ENCODE results near the gene CBR3. TPM values are rescaled to one million over a fixed set of nuclear protein-coding genes. Genes with fewer than 3 reads are reported as not detected.

CBR3 gene
- total and polyA plus RNA-seq, 2 donors (not counting 3 experiments of a cell fraction or from before 2014, with no cell fraction given), result 9.7 to 13.3 TPM

DNA sequence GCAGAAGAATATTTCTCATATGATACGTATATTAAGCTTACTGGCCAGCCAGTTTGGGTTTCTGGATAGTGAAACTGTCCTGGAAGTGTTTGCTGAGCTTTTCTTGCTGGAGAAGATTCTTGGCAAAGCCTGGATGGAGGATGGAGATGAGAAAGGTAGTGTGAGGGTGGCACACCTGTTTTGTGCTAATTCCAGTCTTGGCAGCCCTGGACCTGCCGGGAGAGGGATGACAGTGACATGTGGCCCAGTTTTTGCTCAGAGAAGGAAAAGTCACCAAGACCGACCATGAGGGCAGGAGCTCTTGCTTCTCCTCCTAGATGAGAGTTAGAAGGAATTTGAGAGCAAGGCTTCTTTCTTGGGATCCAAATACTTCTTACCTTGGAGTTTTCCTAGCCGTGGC is 55.9 kb downstream of the CBR3 start:
- H3K27me3 ChIP-seq (ENCODE audit: control insufficient read depth in 2 of 2, insufficient read depth in 2 of 2, low read length in 2 of 2), result no peaks in the 10 kb centered on the region
- H3K9me3 ChIP-seq (replicated peaks; ENCODE audit: control insufficient read depth, insufficient read depth, low read length), result no peaks in the 10 kb centered on the region
- no peak overlapping the region for H3K9ac ChIP-seq (replicated peaks; ENCODE audit: extremely low read depth, insufficient read depth, low read length)
- dilution Hi-C loops (cut with MboI; ENCODE audit: extremely low pct_ligation_motif_present, low sequenced_read_pairs) (no loop called here), intact Hi-C loops (cut with micrococcal nuclease) (no loop called here)
- no peaks in the 10 kb centered on the region for H4K20me1 ChIP-seq (replicated peaks; ENCODE audit: control insufficient read depth, extremely low read depth, insufficient read depth, low read length)
- no peaks in the 10 kb centered on the region for H3K79me2 ChIP-seq (ENCODE audit: control insufficient read depth, insufficient read depth, low read length)
- H3K4me2 ChIP-seq (ENCODE audit: insufficient read depth, low read length), result no peak overlapping the region
- no peaks in the 10 kb centered on the region for H3K4me1 ChIP-seq (ENCODE audit: control insufficient read depth, extremely low read depth, insufficient read depth, low read length)
- no peak for FAIRE-seq
- TF ChIP-seq, protein P1, sequence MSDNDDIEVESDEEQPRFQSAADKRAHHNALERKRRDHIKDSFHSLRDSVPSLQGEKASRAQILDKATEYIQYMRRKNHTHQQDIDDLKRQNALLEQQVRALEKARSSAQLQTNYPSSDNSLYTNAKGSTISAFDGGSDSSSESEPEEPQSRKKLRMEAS (IDR thresholded peaks at IDR 0.05; ENCODE audit: insufficient read depth, insufficient read length), result no peak
- TF ChIP-seq POLR2A (IDR thresholded peaks at IDR 0.05; ENCODE audit: low read depth, low read length) (no peak), CTCF (IDR thresholded peaks at IDR 0.05; ENCODE audit: extremely low read depth in 1 of 2, insufficient read depth in 1 of 2, low read depth in 1 of 2, low read length in 2 of 2) (no peak), POLR2AphosphoS5 (IDR thresholded peaks at IDR 0.05; ENCODE audit: insufficient read depth, low read depth, low read length) (no peak), GATA2 (IDR thresholded peaks at IDR 0.05; ENCODE audit: insufficient read depth, insufficient read length, low read depth, low read length) (no peak), MYC (IDR thresholded peaks at IDR 0.05; ENCODE audit: low read depth, low read length) (no peak), EZH2 (IDR thresholded peaks at IDR 0.05; ENCODE audit: borderline replicate concordance, low read depth, low read length, severe bottlenecking) (no peak), FOS (IDR thresholded peaks at IDR 0.05; ENCODE audit: borderline replicate concordance, insufficient read depth, low read length) (no peak), JUN (IDR thresholded peaks at IDR 0.05; ENCODE audit: borderline replicate concordance, insufficient read depth, insufficient read length, low read depth) (no peak)
- H3K9me1 ChIP-seq (replicated peaks; ENCODE audit: control insufficient read depth, extremely low read depth, insufficient read depth, low read length), result no peaks in the 10 kb centered on the region
- H3K27ac ChIP-seq (ENCODE audit: insufficient read depth, low read depth, low read length), result no peak overlapping the region
- no peak overlapping the region for H3K4me3 ChIP-seq (replicated peaks in 1 of 3; ENCODE audit: insufficient read depth in 1 of 3, low read depth in 1 of 3, low read length in 3 of 3)
- H2AFZ ChIP-seq (ENCODE audit: low read depth, low read length), result no peak overlapping the region
- CTCF ChIA-PET, result interaction anchor here (2.3 kb wide), 1 partner anchor 12 kb away, joined by 6 read pairs; no protein-coding TSS in a partner anchor
- BruUV-seq (replicated peaks), result no TSS peak
- POLR2A ChIA-PET, result no interaction called here
- DNase-seq (ENCODE audit: low read depth, low spot score), result no peak
- H3K36me3 ChIP-seq (ENCODE audit: control insufficient read depth in 2 of 2, extremely low read depth in 1 of 2, insufficient read depth in 2 of 2, low read length in 2 of 2), result no peaks in the 10 kb centered on the region

All from endothelial cell of umbilical vein (primary cell).